MG63 (cell line): ENCODE data around the gene PALM3. TPM values are rescaled to one million over a fixed set of nuclear protein-coding genes. Genes with fewer than 3 reads are reported as not detected.

Experiments
- total RNA-seq: library from RNA; depleted of rRNA; stranded (reverse); fragments of >200 nt; shearing (Covaris generic); gene quantifications from 2 replicates; pipeline ENCODE4 v1.2.3, GENCODE V29; 2014; ENCODE audit warnings: low replicate concordance; rRNA removed

PALM3 gene
- total RNA-seq, 1 experiment from 2014 or later = not detected

Other genes with a start within 250 kb of the PALM3 start
- not detected in 2 replicates for gene NANOS3, start 184.9 kb downstream of the PALM3 start, total RNA-seq
- gene BRME1, start 156.0 kb downstream of the PALM3 start, total RNA-seq = 5.1 and 8.4 TPM in 2 replicates
- 26.2 and 27.3 TPM in 2 replicates for gene CC2D1A, start 155.9 kb downstream of the PALM3 start, total RNA-seq
- not detected in 2 replicates for gene PODNL1, start 123.7 kb downstream of the PALM3 start, total RNA-seq
- gene DCAF15, start 109.6 kb downstream of the PALM3 start, total RNA-seq = 13.8 and 22.9 TPM in 2 replicates
- gene RFX1, start 55.8 kb downstream of the PALM3 start, total RNA-seq = 0.86 and 3.3 TPM in 2 replicates
- not detected in 2 replicates for gene RLN3, start 33.9 kb downstream of the PALM3 start, total RNA-seq
- gene IL27RA, start 30.3 kb downstream of the PALM3 start, total RNA-seq = 3.3 and 8.4 TPM in 2 replicates
- gene MISP3, start 10.7 kb upstream of the PALM3 start, total RNA-seq = 1.6 and 2.3 TPM in 2 replicates
- gene C19orf67, start 23.7 kb upstream of the PALM3 start, total RNA-seq = not detected in 2 replicates
- gene SAMD1, start 28.7 kb upstream of the PALM3 start, total RNA-seq = 41.9 and 99.7 TPM in 2 replicates
- gene PRKACA, start 55.7 kb upstream of the PALM3 start, total RNA-seq = 22.7 and 48.4 TPM in 2 replicates
- gene ASF1B, start 74.5 kb upstream of the PALM3 start, total RNA-seq = 49.2 and 63.3 TPM in 2 replicates
- 2.8 and 9.7 TPM in 2 replicates for gene ADGRL1, start 144.1 kb upstream of the PALM3 start, total RNA-seq